HepG2 (cell line): Measurements from ENCODE around the gene LCN12. TPM values are rescaled to one million over a fixed set of nuclear protein-coding genes. Genes with fewer than 3 reads are reported as not detected.

Experiments used
- BRF2 ChIP-seq: sonication (generic); formaldehyde crosslinking; IDR thresholded peaks from 2 replicates; pipeline ENCODE4 v1.8.1; 2022; ENCODE audit warnings: mild to moderate bottlenecking, missing genetic modification reagents
- CEBPZ ChIP-seq: IDR thresholded peaks from 2 replicates; pipeline ENCODE4 v1.6.1; 2012; ENCODE audit warnings: low read length, improper control_type of control experiment
- DNMT3B ChIP-seq: conservative IDR thresholded peaks from 2 replicates; pipeline ENCODE4 v1.6.1; 2016; ENCODE audit warnings: missing biosample characterization, control low read depth
- HMGXB3 ChIP-seq: sonication (generic); formaldehyde crosslinking; IDR thresholded peaks from 2 replicates; pipeline ENCODE4 v1.4.0; 2020; ENCODE audit warnings: missing genetic modification reagents, borderline replicate concordance
- MIER2 ChIP-seq: IDR thresholded peaks from 2 replicates; pipeline ENCODE4 v1.6.1; 2016; ENCODE audit warnings: missing biosample characterization, missing genetic modification reagents
- MIER3 ChIP-seq: IDR thresholded peaks from 2 replicates; pipeline ENCODE4 v1.6.1; 2016; ENCODE audit warnings: missing compliant biosample characterization, borderline replicate concordance
- PPARG ChIP-seq: conservative IDR thresholded peaks from 2 replicates; pipeline ENCODE4 v1.6.1; 2016; ENCODE audit warnings: missing biosample characterization, missing genetic modification reagents
- PRDM10 ChIP-seq: sonication (generic); formaldehyde crosslinking; IDR thresholded peaks from 2 replicates; pipeline ENCODE4 v1.4.0; 2020; ENCODE audit warnings: low read depth, missing genetic modification reagents
- TBL1XR1 ChIP-seq: fragments of 150-350 bp; IDR thresholded peaks from 2 replicates; pipeline ENCODE4 v1.6.1; 2014; ENCODE audit warnings: borderline replicate concordance, low read length; ENCODE audit not compliant: partially characterized antibody
- TMF1 ChIP-seq: sonication (generic); formaldehyde crosslinking; IDR thresholded peaks from 2 replicates; pipeline ENCODE4 v1.8.1; 2022; ENCODE audit warnings: low read depth, missing genetic modification reagents
- TSC22D2 ChIP-seq: sonication (generic); formaldehyde crosslinking; IDR thresholded peaks from 2 replicates; pipeline ENCODE4 v1.5.1; 2020; ENCODE audit warnings: missing genetic modification reagents, mild to moderate bottlenecking, borderline replicate concordance
- YY1 ChIP-seq: IDR thresholded peaks from 2 replicates; pipeline ENCODE4 v1.6.1; 2011; ENCODE audit warnings: low read length, low read depth, moderate library complexity, mild to moderate bottlenecking; ENCODE audit not compliant: insufficient read depth, insufficient replicate concordance
- ZBTB3 ChIP-seq: sonication (generic); formaldehyde crosslinking; IDR thresholded peaks from 2 replicates; pipeline ENCODE4 v1.4.0; 2020; ENCODE audit warnings: low read depth, mild to moderate bottlenecking, moderate library complexity, missing genetic modification reagents, borderline replicate concordance
- ZNF24 ChIP-seq: fragments of 450-650 bp; IDR thresholded peaks from 2 replicates; pipeline ENCODE4 v1.6.1; 2017; ENCODE audit warnings: antibody characterized with exemption, mild to moderate bottlenecking
- ZNF34 ChIP-seq: sonication (generic); formaldehyde crosslinking; IDR thresholded peaks from 2 replicates; pipeline ENCODE4 v1.4.0; 2020; ENCODE audit warnings: mild to moderate bottlenecking, missing genetic modification reagents, borderline replicate concordance
- ZNF780A ChIP-seq: sonication (generic); formaldehyde crosslinking; IDR thresholded peaks from 2 replicates; pipeline ENCODE4 v1.8.0; 2022; ENCODE audit warnings: mild to moderate bottlenecking, missing genetic modification reagents, moderate library complexity
- polyA plus RNA-seq, 8 experiments: library from polyadenylated mRNA; depleted of rRNA in 3 of 8; stranded (reverse) in 7 of 8; unstranded in 1 of 8; fragments of >200 nt; fragmentation: Illumina TruSeq in 4 of 8; extraction: Trizol in 4 of 8; gene quantifications; 2 replicates each; pipeline versions ENCODE4 v1.2.1 to v1.2.3, GENCODE V29; 2011 to 2016; ENCODE audit warnings: low read depth in 4 of 8, missing spikeins in 1 of 8, mixed read lengths in 1 of 8; ENCODE audit not compliant: insufficient read depth in 1 of 8
- total RNA-seq, 5 experiments: library from RNA; depleted of rRNA; stranded (reverse); fragments of >200 nt; fragmentation: Illumina TruSeq; extraction: Trizol; gene quantifications; 2 replicates each; pipeline ENCODE4 v1.2.3, GENCODE V29; 2016; ENCODE audit warnings: low read depth in 1 of 5

The LCN12 gene
- total and polyA plus RNA-seq, 2 of the 13 experiments (the other 11 are each of a cell fraction or from before 2014, with no cell fraction given), result 3.4 to 6.9 TPM

GRCh38 chr9:136944519-136945332 is 7.3 kb upstream of the LCN12 start, which contains the start of the genes C8G and FBXW5 (continued):
- TF ChIP-seq MIER3, result no peak
- no peak for TF ChIP-seq ZNF34 (CRISPR knock-in tag)
- TF ChIP-seq BRF2 (CRISPR knock-in tag), result no peak
- TF ChIP-seq CEBPZ, result no peak
- TF ChIP-seq TBL1XR1, result no peak
- TF ChIP-seq DNMT3B (CRISPR knock-in tag), result no peak
- no peak for TF ChIP-seq TMF1 (CRISPR knock-in tag)
- no peak for TF ChIP-seq PPARG
- TF ChIP-seq TSC22D2 (CRISPR knock-in tag), result no peak
- no peak for TF ChIP-seq PRDM10
- TF ChIP-seq HMGXB3 (CRISPR knock-in tag), result no peak
- no peak for TF ChIP-seq ZBTB3 (CRISPR knock-in tag)
- TF ChIP-seq ZNF24, result no peak
- TF ChIP-seq ZNF780A (CRISPR knock-in tag), result no peak
- TF ChIP-seq YY1, result peak; percentile 87
- no peak for TF ChIP-seq MIER2 (CRISPR knock-in tag)
